Rectal smooth muscle tissue (tissue), 1 donor: ENCODE data around the gene ZSCAN2.
"Not testable (repeated sequence)": the region's sequence is repeated elsewhere in the genome, so short reads cannot be mapped to it uniquely, and the experiment has no call there.

Experiments
- H3K27ac ChIP-seq: one replicate; pipeline ENCODE4 v1.7.0; 2013; ENCODE audit warnings: low read depth, low read length, inconsistent platforms
- H3K27me3 ChIP-seq: one replicate; pipeline ENCODE4 v1.7.0; 2013; ENCODE audit warnings: low read length; ENCODE audit not compliant: control insufficient read depth, insufficient read depth
- H3K36me3 ChIP-seq: one replicate; pipeline ENCODE4 v1.7.0; 2013; ENCODE audit warnings: low read length; ENCODE audit not compliant: control insufficient read depth, insufficient read depth
- H3K4me1 ChIP-seq: one replicate; pipeline ENCODE4 v1.7.0; 2013; ENCODE audit warnings: low read length; ENCODE audit not compliant: control insufficient read depth, insufficient read depth
- H3K4me3 ChIP-seq: one replicate; pipeline ENCODE4 v1.7.0; 2013; ENCODE audit warnings: low read length
- H3K9ac ChIP-seq: one replicate; pipeline ENCODE4 v1.7.0; 2013; ENCODE audit warnings: low read length

ZSCAN2 gene

DNA sequence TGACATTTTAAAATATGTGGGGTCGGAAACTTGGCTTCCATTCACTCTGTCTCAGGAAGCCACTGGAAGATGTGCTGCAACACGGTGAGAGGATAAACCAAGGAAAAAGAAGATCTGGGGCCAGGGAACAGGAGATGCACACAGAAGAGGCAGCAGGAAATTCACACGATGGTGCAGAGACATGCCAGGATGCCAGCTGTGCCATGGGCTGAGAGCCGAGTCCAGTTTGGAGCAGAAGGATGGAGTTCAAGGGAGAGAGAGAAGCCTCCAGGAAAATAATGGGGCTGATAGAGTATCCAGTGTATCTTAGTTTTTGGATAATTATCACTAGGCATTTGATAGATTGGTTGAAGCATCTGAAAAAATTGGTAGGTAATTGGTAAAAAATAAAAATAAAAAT lies 16.9 kb upstream of the ZSCAN2 start:
- H3K36me3 ChIP-seq, H3K4me3 ChIP-seq: not testable (repeated sequence)

DNA sequence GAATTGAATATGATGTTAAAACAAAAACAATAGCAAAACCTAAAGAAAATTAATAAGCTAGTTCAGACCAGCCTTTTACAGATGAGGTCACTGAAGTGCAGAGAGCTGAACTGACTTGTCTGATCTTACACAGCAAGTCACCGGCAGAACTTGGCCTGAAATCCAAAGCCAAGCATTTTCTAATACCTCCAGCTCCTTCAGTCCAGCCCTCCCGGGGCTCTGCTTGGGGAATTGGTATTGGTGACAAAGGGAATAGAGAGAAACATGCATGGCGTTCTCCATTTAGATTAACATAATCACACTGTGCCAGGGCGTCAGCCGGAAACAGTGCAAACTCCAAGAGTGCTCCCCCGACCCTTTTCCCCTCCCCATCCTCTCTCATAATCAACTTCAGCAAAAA lies 14.1 kb upstream of the ZSCAN2 start:
- no peaks in the 10 kb centered on the region for H3K27me3 ChIP-seq
- H3K4me1 ChIP-seq: no peaks in the 10 kb centered on the region
- no peak overlapping the region for H3K9ac ChIP-seq
- no peak overlapping the region for H3K4me3 ChIP-seq
- no peaks in the 10 kb centered on the region for H3K36me3 ChIP-seq
- no peak overlapping the region for H3K27ac ChIP-seq

More for the DNA sequence above, 16.9 kb upstream of the ZSCAN2 start:
- H3K27me3 ChIP-seq, H3K4me1 ChIP-seq, H3K9ac ChIP-seq, H3K27ac ChIP-seq: not testable (repeated sequence)

DNA sequence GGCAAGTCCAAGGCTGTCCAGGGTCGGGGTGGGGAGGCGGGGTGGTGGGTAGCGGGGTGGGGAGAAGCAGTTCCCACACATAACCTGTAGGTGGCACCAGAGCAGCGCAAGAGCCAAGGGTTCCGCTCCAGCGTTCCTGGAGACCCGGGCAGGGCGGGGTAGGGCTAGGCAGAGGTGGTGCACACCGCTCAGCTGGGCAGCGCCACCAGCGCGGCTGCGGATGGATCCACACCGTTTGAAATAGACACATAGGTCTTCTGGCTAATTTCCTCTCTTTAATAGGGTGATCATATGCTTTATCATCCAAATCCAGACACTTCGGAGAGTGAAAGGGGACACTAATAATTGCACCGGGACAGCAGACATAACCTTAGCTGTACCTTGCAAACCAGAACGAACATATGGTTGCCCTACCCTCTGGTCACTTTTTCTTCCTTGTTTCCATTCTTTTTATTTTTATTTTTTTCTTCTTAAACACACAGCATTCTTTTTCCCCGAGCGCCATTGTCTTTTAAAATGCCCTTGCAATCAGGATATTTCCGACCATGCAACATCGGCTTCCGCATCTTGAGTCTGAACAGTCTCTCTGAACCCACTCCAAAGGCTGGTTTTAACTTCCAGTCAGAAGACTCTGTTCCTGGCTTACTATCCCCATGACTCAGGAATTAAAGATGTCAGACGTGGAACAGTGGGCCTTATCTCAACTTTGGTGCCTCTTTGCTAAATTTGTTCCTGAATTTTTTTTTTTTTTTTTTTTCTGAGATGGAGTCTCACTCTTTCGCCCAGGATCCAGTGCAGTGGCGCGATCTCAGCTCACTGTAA lies 12.5 kb upstream of the ZSCAN2 start:
- no peaks in the 10 kb centered on the region for H3K36me3 ChIP-seq
- H3K27ac ChIP-seq: no peak overlapping the region
- H3K4me1 ChIP-seq: no peaks in the 10 kb centered on the region
- H3K27me3 ChIP-seq: no peaks in the 10 kb centered on the region
- peak overlapping the region; percentile 59 for H3K4me3 ChIP-seq
- no peak overlapping the region for H3K9ac ChIP-seq

DNA sequence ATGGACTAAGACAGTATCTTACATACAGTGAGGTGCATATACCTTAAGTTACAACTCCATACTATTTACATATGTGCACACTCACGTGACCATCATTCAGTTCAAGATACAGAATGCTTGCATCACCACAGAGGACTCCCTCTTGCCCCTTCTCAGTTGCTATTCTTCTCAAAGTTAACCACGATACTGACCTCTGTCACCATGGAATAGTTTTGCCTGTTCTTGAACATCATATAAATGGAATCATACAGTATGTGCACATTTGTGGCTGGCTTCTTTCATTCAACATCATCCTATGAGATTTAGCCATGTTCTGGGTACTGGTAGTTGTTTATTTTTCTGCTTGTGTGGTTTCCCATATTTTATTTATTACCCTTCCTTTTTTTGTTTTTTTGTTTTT lies 10.4 kb upstream of the ZSCAN2 start:
- Histone ChIP-seq H3K36me3 (no peaks in the 10 kb centered on the region), H3K27ac (no peak overlapping the region), H3K4me3 (no peak overlapping the region), H3K4me1 (no peaks in the 10 kb centered on the region), H3K9ac (no peak overlapping the region), H3K27me3 (no peaks in the 10 kb centered on the region)

DNA sequence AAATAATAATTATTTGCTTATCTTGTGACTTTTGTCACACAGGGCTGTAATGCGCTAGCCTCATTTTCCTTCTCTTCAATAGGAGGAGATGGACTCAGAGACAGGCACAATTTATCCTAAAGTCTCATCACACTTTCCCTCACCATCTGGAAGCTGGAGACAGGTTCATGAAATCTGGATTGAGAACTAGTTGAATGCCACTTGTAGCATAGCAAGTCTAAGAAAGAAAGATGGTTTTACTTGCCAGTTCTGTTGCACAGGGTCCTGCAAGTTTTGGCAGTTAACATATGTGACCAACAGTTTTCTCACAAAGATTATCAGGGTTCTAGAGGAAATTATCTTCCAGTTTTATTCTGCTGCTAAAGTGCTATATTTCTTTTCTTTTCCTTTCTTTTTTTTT lies 9.0 kb upstream of the ZSCAN2 start:
- no peak overlapping the region for H3K4me3 ChIP-seq
- H3K4me1 ChIP-seq: no peaks in the 10 kb centered on the region
- no peaks in the 10 kb centered on the region for H3K36me3 ChIP-seq
- H3K9ac ChIP-seq: no peak overlapping the region
- H3K27ac ChIP-seq: no peak overlapping the region
- H3K27me3 ChIP-seq: no peaks in the 10 kb centered on the region

DNA sequence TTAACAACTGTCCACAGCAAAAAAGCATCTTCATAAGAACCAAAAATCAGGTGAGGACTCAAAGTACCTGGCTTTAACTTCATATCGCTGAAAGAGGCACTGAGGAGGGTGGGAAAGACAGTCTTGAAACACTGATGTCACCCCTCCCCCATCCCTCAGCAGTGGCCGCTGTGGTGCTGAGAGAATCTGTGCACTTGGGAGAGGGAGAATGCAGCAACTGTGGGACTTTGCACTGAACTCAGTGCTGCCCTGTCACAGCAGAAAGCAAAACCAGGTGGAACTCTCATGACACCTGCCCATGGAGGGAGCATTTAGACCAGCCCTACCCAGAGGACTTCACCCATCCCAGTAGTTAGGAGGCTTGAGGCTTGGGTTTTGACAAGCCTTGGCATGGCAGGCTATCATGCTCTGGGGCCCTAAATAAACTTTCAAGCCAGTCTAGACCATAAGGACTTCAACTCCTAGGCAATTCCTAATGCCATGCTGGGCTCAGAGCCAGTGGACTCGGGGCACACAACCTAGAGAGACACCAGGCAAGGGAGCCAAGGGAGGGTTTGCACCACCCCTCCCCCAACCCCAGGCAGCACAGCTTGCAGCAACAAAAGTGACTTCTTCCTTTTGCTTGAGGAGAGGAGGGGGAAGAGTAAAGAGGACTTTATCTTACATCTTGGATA lies 6.1 kb upstream of the ZSCAN2 start:
- Histone ChIP-seq H3K27me3 (no peaks in the 10 kb centered on the region), H3K36me3 (no peaks in the 10 kb centered on the region), H3K9ac (no peak overlapping the region), H3K4me3 (no peak overlapping the region), H3K4me1 (no peaks in the 10 kb centered on the region), H3K27ac (no peak overlapping the region)

DNA sequence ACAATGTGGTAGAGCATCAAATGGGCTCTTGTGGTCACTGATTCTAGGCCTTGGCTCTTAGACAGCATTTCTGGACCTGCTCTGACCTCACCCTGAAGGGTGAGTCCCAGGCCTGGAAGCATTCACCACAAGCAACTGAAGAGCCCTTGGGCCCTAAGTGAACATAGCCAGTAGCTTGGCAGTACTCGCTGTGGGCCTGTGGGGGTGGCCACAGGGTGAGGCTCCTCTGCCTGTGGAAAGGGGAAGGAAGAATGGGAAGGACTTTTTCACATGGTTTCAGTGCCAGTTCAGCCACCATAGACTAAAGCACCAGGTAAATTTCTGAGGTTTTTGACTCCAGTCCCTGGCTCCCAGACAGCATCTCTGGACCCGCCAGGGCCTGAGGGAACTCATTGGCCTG lies 5.1 kb upstream of the ZSCAN2 start:
- Histone ChIP-seq H3K4me3 (no peak overlapping the region), H3K36me3 (no peaks in the 10 kb centered on the region), H3K27me3 (no peaks in the 10 kb centered on the region), H3K4me1 (no peaks in the 10 kb centered on the region), H3K9ac (no peak overlapping the region), H3K27ac (no peak overlapping the region)

DNA sequence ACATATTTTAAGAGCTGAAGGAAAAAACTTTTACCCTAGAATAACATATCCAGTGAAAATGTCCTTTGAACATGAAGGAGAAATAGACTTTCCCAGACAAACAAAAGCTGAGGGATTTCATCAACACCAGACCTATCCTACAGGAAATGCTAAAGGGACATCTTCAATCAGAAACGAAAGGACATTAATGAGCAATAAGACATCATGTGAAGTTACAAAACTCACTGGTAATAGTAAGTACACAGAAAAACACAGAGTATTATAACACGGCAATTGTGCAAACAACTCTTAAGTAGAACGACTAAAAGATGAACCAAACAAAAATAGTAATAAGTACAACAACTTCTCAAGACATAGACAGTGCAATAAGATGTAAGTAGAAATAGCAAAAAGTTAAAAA lies 3.5 kb upstream of the ZSCAN2 start:
- H3K36me3 ChIP-seq: no peaks in the 10 kb centered on the region
- H3K27ac ChIP-seq: no peak overlapping the region
- H3K9ac ChIP-seq: no peak overlapping the region
- H3K4me3 ChIP-seq: no peak overlapping the region
- H3K27me3 ChIP-seq: no peaks in the 10 kb centered on the region
- H3K4me1 ChIP-seq: no peaks in the 10 kb centered on the region

DNA sequence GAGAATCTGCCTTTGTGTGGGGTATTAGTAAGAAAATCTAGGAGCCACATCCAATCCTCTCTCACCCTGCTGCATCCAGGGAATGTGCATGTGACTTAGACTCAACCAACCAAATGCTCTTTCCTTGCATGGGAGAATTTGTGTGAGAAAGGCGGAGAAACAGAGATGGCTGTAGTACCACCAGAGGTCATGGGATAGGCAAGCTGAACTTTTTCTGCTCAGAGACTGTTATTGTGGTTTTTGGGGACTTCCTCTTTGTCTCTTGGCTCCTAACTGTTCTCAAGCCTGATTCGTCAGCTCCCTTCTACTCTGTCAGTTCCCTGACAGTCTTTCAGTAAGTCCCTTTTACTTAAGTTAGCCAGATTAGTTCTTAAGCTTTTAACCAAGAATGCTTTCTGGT lies 2.6 kb upstream of the ZSCAN2 start:
- no peaks in the 10 kb centered on the region for H3K4me1 ChIP-seq
- H3K27ac ChIP-seq: no peak overlapping the region
- no peaks in the 10 kb centered on the region for H3K36me3 ChIP-seq
- no peaks in the 10 kb centered on the region for H3K27me3 ChIP-seq
- H3K9ac ChIP-seq: no peak overlapping the region
- no peak overlapping the region for H3K4me3 ChIP-seq

DNA sequence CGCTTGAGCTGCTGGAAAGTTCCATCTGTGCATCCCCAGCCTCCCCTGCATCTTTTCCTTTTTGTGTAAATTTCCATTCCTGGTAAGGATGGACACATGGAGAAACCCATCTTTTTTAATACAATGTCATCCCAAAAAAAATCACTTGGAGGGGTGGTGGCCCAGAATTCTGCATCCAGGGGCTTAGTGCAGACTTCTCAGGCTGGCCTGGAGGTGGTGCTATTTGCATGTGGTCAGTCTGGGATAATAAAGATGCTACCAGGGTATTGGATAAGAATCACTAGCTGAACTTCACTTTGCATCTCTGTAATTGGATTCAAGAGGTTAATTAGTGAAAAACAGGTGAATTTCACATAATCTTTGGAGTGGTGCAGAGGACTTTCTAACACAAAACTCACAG lies 1.8 kb upstream of the ZSCAN2 start:
- no peaks in the 10 kb centered on the region for H3K36me3 ChIP-seq
- no peak overlapping the region for H3K9ac ChIP-seq
- H3K27me3 ChIP-seq: no peaks in the 10 kb centered on the region
- no peak overlapping the region for H3K4me3 ChIP-seq
- no peaks in the 10 kb centered on the region for H3K4me1 ChIP-seq
- no peak overlapping the region for H3K27ac ChIP-seq

DNA sequence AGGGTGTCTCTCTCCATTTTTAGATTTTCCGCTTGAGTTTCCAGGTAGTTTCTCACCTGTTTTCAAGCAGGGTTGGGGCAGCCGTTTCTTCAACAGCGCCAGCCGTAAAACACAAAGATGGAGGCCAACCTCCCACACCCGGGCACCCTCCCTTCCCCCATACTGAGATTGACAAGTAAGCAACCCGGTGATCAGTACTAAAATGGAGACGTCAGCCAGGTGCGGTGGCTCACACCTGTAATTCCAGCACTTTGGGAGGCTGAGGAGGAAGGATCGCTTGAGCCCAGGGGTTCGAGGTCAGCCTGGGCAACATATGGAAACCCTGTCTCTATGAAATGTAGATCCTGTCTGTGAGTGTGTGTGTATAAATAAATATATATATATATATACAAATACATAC lies 903 bp upstream of the ZSCAN2 start:
- H3K4me1 ChIP-seq: no peaks in the 10 kb centered on the region
- H3K27me3 ChIP-seq: no peaks in the 10 kb centered on the region
- no peak overlapping the region for H3K4me3 ChIP-seq
- no peak overlapping the region for H3K27ac ChIP-seq
- peaks cover 3% of the 10 kb centered on the region for H3K36me3 ChIP-seq
- no peak overlapping the region for H3K9ac ChIP-seq

DNA sequence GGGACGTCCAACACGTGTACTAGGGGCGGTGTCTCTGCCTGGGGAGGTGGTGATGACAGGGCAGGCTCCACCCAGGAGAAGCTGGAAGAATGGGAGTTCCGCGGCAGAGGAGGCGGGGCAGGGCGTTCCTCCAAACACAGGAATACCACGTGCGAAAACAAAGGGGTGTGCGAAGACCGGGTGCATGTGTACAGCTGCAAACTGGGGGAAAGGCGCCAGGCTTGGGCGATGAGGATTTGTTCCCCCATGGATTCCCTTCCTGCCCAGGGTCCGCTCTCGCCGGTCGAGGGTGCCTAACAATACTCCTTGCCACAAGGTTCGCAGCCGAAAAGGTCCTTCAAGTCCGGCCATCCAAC lies 500 bp upstream of the ZSCAN2 start:
- Histone ChIP-seq H3K9ac (peak overlapping the region; percentile 35), H3K4me1 (no peaks in the 10 kb centered on the region), H3K4me3 (peak overlapping the region; percentile 95), H3K36me3 (peaks cover 3% of the 10 kb centered on the region), H3K27me3 (no peaks in the 10 kb centered on the region), H3K27ac (peak overlapping the region; percentile 34)

DNA sequence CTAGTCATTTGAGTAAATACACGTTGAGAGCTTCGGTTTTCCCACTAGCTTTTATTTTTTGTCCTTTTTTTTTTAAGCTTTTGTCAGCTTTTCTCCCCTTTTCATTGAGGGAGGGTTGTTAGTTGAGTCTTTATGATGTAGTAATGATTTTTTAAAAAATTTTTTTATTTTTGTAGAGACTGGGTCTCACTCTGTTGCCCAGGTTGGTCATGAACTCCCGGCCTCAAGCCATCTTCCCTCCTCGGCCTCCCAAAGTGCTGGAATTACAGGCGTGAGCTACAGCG lies 688 bp downstream of the ZSCAN2 start:
- Histone ChIP-seq H3K27ac (no peak overlapping the region), H3K9ac (no peak overlapping the region), H3K36me3 (peaks cover 5% of the 10 kb centered on the region), H3K4me3 (peak overlapping the region; percentile 95), H3K4me1 (no peaks in the 10 kb centered on the region), H3K27me3 (no peaks in the 10 kb centered on the region)
